ENCODE data around the gene ZDHHC11B.

DNA sequence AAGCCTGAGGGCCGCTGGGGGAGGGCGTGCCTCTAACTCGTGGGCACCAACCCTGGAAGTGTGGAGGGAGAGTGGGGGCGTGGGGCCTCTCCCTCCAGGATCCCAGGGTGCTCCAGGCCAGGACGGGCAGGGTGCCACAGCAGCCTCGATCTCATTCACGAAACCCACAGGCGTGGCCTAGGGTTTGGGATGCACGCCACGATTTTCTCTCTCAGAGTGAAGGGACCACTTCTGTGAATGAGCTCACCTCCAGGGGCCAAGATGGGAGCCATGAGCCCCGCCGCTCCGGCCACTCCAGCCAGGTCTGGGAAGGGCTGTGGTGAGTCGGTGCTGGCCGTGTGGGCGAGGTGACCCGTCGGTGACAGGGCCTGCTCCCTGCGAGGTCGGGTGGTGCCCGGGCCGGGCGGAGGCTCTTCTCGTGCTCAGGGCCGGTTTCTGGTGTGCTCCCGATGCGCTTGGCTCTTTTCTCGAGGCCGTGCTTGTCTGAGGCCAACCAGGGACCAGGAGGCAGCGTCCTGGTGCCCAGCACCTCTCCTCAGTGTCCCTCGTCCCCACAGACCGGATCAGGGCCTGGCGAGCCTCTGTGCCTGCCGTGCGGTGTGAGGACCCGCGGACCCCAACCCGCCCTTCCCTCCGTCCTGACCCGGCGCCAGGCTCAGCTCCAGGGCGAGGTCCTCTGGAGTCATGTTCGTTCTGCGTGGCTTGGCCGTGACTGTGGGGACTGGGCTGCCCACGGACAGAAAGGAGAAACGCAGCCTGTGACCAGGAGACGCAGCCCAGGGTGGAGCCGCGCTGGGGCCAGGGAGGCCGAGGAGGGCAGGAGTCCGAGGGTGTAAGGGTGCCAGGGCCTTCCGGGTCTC is 122.4 kb downstream of the ZDHHC11B start:
- TF ChIP-seq EGR1 (IDR thresholded peaks at IDR 0.05) (no peak), ZBTB7A (IDR thresholded peaks at IDR 0.05; ENCODE audit: low read depth) (no peak), NFIC (IDR thresholded peaks at IDR 0.05) (no peak), RAD21 (IDR thresholded peaks at IDR 0.05; ENCODE audit: low read depth) (no peak), EP300 (IDR thresholded peaks at IDR 0.05; ENCODE audit: borderline replicate concordance) (no peak)
